WERI-Rb-1 (cell line): ENCODE measurements around the gene INKA2.

ENCODE experiments used
- DNase-seq: peaks from one replicate; pipeline ENCODE4 v3.0.0-alpha.2; 2020
- H3K27ac ChIP-seq: fragments of 250-450 bp; sonication (Bioruptor Pico); 2 replicates; pipeline ENCODE4 v1.5.1; 2020; ENCODE audit warnings: mild to moderate bottlenecking, moderate library complexity
- H3K27me3 ChIP-seq: fragments of 250-450 bp; sonication (Bioruptor Pico); 2 replicates; pipeline ENCODE4 v1.5.1; 2021; ENCODE audit warnings: mild to moderate bottlenecking, low read depth, moderate library complexity; ENCODE audit not compliant: insufficient read depth, severe bottlenecking
- H3K36me3 ChIP-seq: fragments of 250-450 bp; sonication (Bioruptor Pico); 2 replicates; pipeline ENCODE4 v1.5.1; 2020; ENCODE audit warnings: mild to moderate bottlenecking, moderate library complexity
- H3K4me3 ChIP-seq: 2 replicates; pipeline ENCODE4 v1.5.1; 2011; ENCODE audit warnings: low read depth, mild to moderate bottlenecking, control low read depth, low read length
- H3K9me3 ChIP-seq: fragments of 250-450 bp; sonication (Bioruptor Pico); 2 replicates; pipeline ENCODE4 v1.5.1; 2021; ENCODE audit warnings: mild to moderate bottlenecking, moderate library complexity; ENCODE audit not compliant: severe bottlenecking
- CTCF ChIP-seq: IDR thresholded peaks from 2 replicates; pipeline ENCODE4 v1.5.1; 2011; ENCODE audit warnings: low read depth, mild to moderate bottlenecking, control low read depth, inconsistent platforms, low read length

Gene INKA2

GRCh38 chr1:111778066-111778465, 38.9 kb upstream of the INKA2 start:
- Histone ChIP-seq H3K36me3 (no peaks in the 10 kb centered on the region), H3K9me3 (no peaks in the 10 kb centered on the region), H3K27me3 (no peaks in the 10 kb centered on the region), H3K4me3 (no peak overlapping the region), H3K27ac (no peak overlapping the region)
- no peak for TF ChIP-seq CTCF
- DNase-seq = no peak

GRCh38 chr1:111777301-111777700, 38.1 kb upstream of the INKA2 start:
- no peaks in the 10 kb centered on the region for H3K27me3 ChIP-seq
- no peak for TF ChIP-seq CTCF
- H3K4me3 ChIP-seq = no peak overlapping the region
- H3K36me3 ChIP-seq = no peaks in the 10 kb centered on the region
- H3K9me3 ChIP-seq = no peaks in the 10 kb centered on the region
- no peak for DNase-seq
- no peak overlapping the region for H3K27ac ChIP-seq

GRCh38 chr1:111776861-111777260, 37.7 kb upstream of the INKA2 start:
- no peak overlapping the region for H3K4me3 ChIP-seq
- no peaks in the 10 kb centered on the region for H3K36me3 ChIP-seq
- no peaks in the 10 kb centered on the region for H3K27me3 ChIP-seq
- no peak for DNase-seq
- no peaks in the 10 kb centered on the region for H3K9me3 ChIP-seq
- H3K27ac ChIP-seq = no peak overlapping the region
- TF ChIP-seq CTCF = no peak

GRCh38 chr1:111776391-111776790, 37.2 kb upstream of the INKA2 start:
- no peak overlapping the region for H3K4me3 ChIP-seq
- no peaks in the 10 kb centered on the region for H3K27me3 ChIP-seq
- no peak overlapping the region for H3K27ac ChIP-seq
- no peaks in the 10 kb centered on the region for H3K36me3 ChIP-seq
- no peaks in the 10 kb centered on the region for H3K9me3 ChIP-seq
- no peak for TF ChIP-seq CTCF
- no peak for DNase-seq

GRCh38 chr1:111775966-111776365, 36.8 kb upstream of the INKA2 start:
- TF ChIP-seq CTCF = no peak
- no peak for DNase-seq
- Histone ChIP-seq H3K36me3 (no peaks in the 10 kb centered on the region), H3K4me3 (no peak overlapping the region), H3K27ac (no peak overlapping the region), H3K27me3 (no peaks in the 10 kb centered on the region), H3K9me3 (no peaks in the 10 kb centered on the region)

GRCh38 chr1:111770916-111771315, 31.7 kb upstream of the INKA2 start:
- no peak for TF ChIP-seq CTCF
- H3K36me3 ChIP-seq = peaks cover 25% of the 10 kb centered on the region
- H3K4me3 ChIP-seq = no peak overlapping the region
- DNase-seq = no peak
- no peaks in the 10 kb centered on the region for H3K9me3 ChIP-seq
- H3K27me3 ChIP-seq = no peaks in the 10 kb centered on the region
- H3K27ac ChIP-seq = no peak overlapping the region
